NT2/D1 (cell line): Measurements from ENCODE around the gene L3MBTL1.

Source experiments
- SUZ12 ChIP-seq: IDR thresholded peaks from 2 replicates; pipeline ENCODE4 v1.6.1; 2011; ENCODE audit not compliant: insufficient read length, insufficient read depth; ENCODE audit errors: extremely low read depth
- ZNF274 ChIP-seq: IDR thresholded peaks from 2 replicates; pipeline ENCODE4 v1.6.1; 2011; ENCODE audit warnings: mild to moderate bottlenecking, low read depth, low read length

DNA sequence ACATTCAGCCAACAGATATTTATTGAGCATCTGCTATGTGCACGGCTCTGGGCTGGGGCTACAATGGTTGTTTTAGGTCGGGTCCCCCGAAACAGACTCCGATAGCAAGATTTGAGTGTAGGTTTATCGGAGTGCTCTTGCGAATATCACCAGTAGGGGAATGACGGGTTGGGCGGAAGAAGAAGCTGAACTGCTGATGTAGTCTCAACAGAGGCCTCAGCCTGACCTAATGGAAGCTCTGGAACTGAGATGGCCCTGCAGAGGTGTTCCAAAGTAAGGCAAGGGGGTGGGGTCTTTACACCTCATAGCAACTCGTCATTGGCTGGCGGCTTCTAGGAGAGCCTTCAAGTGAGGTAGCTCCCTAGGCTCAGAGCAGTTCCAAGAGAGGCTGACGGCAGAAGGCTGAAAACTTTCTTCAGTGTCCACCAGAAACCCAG lies 1.1 kb downstream of the L3MBTL1 start:
- TF ChIP-seq ZNF274 (no peak), SUZ12 (no peak)
